NCI-H748 (cell line): ENCODE results near the gene DOLPP1.

Source experiments
- DNase-seq: peaks from one replicate; lab custom pipeline; 2025; ENCODE audit not compliant: unreplicated experiment; lab: John Stamatoyannopoulos, UW

DOLPP1 gene

DNA sequence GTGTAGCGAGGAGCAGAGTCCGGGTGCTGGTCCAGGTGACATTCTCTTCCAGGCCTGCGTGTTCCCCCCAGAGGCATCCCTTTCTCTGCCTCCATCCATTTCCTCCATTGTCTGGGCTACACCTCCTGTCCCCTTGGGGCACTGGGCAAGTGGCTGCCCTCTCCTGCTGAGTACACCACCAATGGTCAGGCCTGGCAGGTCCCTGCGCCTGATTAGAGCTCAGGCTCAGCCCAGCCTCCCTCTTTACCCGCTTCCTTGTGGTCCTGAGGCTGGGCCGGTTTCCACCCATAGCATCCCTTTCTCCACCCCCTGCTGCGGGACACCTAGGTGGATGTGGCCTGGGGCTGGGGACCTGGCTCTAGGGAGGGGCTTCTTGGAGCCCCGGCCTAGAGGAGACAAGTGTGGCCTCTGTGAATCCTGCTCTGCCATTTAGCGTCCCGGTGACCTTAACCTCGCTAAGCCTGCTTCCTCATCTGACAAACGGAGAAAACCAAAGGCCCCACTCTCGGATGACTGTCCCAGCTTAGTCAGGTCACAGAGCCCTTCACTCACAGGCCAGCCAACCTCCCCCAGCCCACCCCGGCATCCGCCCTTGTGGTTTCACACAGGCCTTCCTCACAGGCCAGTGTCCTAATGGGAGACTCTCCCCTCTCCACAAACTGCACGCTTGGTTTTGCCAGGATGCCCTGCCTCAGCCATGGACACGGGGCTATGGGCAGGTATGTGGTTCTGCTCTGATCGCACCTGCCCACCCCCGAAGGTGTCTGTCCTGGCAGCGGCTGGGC lies 12.9 kb downstream of the DOLPP1 start:
- no peak for DNase-seq

DNA sequence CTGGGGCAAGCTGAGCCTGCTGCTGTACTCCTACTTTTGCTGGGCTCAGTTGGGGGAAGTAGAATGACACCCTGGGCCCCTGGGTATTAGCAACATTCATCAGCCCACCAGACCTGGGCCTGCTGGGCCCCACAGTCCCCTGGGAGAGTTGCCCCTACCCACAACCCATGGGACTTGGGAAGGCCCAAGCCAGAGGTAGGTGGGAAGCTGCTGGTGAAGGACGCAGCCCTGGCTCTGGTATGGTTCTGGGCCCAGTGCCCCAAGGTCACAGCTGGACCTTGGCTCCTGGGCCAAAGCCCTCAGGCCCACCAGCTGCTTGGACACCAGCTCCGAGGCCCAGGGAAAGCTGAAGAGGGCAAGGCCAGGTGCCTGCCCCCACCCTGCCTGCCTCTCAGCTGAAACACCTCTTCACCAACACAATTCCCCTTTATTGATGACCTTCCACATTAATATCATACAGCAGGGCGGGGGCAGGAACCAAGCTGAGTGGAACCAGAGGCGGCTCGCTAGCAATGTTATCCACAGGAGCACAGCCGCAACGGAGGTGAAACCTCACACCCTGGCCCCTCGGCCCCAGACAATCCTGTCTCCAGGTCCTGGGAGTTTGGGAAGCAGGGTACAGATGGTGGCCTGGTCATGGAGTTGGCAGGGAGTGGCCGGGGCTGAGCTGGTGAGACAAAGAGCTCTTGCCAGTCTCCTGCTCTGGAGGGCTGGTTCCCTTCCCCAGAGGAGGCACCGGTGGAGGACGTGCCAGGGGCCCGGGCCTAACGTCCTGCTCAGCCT lies 13.7 kb downstream of the DOLPP1 start:
- no peak for DNase-seq

DNA sequence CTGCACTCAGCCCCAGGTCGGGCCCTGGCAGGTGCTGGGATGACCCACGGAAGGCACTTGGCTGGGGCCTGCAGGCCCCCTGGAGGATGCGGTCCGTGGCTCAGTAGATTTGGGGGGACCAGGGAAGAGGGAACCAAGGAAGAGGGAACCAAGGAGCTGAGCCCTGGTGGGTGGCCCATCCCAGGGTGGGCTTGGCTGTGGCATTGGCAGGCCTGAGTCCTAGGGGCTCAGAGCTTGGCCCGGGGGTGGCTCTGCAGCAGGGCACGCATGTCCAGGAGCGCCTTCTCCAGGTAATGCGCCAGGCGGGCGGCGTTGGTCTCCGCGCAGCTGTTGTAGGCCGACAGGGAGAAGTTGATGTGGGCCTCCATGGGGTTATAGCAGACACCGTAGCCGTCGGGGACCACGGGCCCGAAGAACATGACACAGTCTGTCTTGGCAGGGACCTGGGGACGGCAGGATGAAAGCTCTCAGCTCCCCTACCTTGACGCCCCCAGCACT lies 14.3 kb downstream of the DOLPP1 start:
- no peak for DNase-seq

DNA sequence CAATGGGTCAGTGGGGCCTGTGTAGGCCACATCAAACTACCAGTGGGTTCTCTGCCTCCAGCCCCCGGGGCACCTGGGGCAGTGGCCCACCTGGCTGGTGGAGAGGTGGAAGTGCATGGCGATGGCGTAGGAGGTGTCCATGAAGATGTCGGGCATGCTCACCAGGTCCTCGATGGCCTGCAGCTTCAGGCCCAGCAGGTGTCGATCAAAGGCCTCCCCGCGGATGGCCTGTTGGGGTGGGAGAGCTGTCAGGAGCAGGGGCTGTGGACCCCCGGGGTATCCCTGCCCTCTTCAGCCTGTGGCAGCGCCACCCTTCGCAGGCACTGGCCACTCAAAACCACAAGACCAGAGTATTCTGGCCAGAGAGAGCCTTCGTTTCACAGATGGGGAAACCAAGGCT lies 15.0 kb downstream of the DOLPP1 start:
- DNase-seq = no peak

DNA sequence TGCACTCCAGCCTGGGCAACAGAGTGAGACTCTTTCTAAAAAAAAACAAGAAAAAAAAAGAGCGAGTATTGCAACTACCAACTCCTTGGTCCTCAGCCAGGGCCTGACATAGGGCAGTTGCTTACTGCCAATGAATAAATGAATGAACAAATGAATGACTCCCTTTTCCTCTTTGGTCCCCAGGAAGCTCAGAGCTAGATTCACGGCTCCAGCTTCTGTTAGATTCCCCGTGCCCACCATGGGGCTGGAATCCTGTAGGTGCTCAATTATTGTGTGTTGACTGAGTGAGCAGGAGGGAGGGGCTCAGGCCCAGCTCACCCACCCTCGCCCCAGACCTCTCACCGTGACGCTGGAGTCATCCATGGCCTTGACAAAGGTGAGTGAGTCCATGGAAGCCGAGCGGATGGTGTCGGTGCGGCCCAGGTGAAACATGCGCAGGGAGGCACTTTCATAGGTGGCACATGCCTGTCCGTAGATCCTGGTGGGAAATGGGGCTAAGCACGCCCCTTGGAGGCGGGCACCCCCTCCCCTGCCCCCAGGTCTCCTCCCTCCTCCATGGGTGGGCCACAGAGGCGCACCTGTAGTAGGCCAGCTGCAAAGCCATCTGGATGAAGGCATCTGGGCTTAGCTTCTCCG lies 16.9 kb downstream of the DOLPP1 start:
- DNase-seq = no peak

DNA sequence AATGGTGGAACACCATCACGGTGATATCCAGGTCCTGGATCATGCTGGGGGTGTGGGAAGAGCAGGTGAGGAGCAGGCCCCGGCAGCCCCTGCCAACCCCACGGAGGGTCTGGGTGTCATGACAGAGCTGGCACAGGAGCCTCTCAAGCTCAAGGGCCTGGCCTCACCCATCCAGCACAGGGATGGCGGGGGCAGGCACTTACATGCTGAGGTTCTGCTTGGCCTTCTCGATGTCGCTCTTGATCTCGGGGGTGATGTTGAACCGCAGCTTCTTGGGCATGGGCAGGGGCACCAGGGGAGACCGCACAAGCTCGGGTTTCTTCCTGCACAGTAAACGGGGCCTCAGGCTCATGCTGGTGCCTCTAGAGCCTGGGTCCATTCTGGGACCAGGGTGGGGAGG lies 17.4 kb downstream of the DOLPP1 start:
- no peak for DNase-seq

DNA sequence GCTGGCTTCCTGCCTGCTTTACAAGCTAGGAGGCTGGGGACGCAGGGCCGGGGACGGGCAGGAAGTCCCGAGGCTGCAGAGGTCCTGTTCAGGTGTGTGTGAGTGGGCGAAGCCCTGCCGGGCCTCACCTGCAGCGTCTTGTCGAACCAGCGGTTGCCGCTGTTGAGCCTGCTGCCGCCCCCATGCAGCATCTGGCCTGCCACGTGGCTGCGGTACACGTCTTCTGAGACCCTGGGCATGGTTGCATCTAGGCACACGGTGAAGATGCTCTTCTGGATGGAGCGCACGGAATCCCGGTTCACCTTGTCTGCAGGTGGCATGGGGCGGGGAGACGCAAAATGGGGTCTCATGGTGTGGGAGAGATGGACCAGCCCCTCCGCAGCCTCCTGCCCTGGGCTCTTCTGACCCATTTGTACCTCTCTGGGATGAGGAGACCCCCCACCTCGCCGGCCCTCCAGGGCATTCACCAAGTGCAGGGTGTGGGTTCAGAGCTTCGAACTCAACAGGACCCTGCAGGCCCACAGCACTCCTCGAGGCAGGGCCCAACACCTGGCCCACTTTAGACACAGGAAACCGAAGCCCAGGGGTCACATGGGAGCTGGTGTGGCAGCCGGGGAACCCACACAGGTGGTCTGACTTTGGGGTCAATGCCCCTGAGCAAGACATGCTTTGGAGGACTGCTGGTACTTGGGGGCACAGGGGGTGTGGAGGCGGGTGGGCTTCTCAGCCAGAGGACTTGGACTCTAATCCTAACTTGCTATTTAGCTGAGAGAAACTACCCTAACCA lies 19.7 kb downstream of the DOLPP1 start:
- no peak for DNase-seq

DNA sequence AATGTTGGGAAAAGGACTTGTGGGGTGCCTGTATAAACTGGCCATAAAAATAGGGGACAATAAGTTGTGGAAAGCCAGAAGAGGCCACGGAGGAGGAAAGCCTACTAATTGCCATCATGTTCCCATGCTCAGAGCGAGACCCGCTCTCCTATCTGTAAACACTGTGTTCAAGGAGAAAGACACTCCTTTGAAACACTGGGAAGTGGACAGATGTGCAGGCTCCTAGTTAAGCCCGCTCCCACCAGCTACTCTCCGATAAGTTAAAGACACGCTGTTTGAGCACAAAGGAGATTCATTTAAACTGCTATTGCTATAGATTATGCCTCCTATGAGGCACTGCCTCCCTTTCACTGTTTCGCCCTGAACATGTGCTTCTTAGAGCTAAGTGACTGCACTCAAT lies 20.4 kb downstream of the DOLPP1 start:
- no peak for DNase-seq

DNA sequence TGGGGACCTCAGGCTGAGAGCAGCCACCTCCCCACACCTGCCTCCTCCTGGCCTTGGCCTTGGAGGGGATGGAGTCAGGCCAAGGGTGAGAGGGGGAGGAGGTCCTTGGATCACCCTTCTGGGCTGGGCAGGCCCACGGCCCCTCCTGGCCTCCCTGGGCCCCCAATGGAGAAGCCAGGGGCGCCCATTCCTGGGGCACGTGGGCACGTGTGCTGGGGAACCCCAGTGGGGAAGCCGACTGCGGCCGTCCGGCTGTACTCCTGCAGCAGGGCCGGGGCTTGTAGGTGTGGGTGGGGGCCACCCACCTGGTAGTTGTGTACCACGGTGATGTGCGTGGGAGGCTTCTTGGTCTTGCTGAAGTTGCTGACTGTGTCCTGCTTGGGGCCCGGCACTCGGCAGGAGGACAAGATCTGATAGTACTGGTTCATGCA lies 21.2 kb downstream of the DOLPP1 start:
- DNase-seq = no peak

DNA sequence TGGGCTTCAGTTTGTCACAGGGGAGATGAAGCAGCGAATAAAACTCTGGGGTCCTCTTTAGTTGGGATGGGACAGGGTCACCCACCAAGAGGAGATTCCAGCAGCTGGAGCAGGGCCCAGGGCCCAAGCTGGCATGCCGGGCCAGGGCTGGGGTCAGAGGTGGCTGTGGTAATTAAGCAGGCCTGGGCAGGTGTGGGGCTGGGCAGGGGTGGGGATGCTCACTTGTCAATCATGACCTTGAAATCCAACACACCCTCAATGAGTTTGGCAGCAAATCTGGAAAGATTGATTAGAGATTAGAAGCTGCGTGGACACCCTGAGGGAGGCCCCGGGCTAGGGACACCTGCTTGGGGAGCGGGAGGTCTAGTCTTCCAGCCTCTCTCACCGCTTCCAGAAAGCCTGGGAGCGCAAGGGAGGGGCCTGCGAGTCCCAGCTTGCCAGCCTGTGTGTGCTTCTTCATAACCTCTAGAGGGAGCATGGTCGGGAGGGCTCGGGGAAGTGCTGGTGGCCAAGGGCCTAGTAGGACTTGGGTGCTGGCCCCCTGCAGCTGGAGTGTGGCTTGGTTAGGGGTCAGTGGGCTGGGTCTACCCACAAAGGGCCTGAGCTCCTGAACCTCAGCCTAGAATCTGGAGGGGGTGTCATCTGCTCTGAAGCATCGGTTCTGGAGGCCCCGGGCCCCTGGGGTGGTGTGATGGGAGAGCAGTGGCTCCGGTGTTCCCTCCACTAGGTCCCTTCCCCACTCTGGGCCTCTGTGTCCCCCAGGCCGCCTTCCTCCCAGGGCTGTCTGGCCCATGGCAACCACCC lies 22.1 kb downstream of the DOLPP1 start:
- peak; percentile 60 for DNase-seq

DNA sequence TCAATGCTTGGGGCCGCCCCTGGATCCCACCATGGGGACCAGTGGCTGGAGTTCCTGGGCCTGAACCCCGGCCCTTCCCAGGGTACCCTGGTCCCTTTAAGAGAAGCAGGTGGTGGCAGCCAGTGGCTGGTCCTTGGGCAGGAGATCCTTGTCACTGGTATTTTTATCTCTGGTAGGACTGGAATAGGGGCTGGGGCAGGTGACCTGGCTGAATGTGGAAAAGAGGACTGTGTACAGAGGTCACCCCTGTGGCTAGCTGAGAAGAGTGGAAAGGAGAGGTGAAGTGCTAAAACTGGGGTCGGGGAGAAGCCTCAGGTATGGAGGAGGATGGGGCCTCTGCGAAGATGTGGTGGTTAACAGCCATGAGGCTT lies 22.7 kb downstream of the DOLPP1 start:
- no peak for DNase-seq

DNA sequence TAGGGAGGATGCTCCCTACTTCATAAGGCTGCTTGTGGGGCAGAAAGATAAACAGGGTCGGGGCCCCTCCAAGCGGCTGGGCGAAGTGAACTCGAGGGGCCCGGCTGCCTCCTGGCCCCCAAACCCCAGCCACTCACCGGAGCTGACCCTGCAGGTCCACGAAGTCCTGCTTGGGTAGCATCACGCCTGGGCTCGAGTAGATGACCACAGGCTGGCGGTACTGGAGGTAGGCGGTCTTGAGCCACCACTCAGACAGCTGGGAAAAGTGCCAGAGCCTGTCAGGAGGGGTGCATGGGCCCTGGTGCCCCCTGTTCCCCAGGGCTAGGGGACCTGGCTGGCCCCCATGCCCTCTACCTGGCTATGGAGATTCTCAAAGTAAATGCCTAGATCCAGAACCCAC lies 23.1 kb downstream of the DOLPP1 start:
- DNase-seq = no peak

DNA sequence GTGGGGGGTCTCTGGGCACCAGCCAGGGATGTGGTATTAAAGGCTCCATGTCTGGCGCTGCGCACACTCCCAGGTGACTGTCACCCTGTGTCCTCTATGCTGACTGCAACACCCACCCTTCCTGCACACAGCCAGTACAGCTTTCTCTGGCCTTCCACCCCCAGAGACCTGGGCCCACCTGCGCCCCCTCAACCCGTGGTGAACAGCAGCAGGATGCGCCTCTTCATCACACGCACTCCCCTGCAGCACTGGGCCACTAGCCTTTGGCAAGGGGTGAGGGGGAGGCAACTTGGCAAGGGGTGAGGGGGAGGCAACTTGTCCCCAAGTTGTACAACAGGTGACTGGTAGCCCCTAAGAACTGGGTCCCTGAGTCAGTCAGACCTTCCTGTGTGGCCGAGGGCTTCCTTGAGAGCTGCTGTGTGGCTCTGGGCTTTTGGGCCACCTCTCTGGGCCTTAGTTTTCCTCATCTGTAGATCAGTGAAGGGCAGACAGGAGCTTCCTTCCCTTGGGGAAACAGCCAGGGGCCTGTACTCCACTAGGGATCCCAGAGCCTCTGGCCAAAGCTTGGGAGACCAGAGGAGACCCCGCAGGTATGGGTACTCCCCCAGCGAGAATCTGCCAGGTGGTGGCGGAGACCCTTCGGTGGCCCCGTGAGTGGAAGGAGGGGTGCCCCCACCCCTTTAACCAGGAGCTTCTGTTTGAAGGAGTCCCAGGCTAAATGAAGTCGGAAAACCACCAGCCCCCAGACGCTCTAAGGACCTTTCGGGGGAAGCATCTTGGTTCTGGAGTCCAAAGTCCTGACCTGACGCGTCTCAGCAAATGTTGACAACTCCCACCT lies 25.2 kb downstream of the DOLPP1 start:
- no peak for DNase-seq

DNA sequence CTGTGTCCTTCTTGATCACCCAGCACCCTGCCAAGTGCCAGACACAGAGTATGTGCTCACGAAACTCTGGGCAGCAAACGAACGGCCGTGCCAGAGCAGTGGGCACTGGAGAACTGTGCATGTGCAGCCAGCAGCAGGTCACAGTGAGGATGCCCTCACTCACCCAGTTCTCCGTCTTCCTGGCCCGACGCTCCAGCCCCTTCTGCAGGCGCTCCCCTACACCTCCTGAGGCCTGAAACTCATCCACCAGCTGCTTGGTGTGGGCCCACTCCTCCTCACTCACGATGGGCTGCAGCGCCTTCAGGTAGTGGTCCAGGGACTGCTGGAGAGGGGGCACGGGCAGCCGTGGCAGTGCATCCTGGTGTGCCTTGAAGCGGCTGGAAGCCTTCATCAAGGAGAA lies 26.7 kb downstream of the DOLPP1 start:
- DNase-seq = no peak

DNA sequence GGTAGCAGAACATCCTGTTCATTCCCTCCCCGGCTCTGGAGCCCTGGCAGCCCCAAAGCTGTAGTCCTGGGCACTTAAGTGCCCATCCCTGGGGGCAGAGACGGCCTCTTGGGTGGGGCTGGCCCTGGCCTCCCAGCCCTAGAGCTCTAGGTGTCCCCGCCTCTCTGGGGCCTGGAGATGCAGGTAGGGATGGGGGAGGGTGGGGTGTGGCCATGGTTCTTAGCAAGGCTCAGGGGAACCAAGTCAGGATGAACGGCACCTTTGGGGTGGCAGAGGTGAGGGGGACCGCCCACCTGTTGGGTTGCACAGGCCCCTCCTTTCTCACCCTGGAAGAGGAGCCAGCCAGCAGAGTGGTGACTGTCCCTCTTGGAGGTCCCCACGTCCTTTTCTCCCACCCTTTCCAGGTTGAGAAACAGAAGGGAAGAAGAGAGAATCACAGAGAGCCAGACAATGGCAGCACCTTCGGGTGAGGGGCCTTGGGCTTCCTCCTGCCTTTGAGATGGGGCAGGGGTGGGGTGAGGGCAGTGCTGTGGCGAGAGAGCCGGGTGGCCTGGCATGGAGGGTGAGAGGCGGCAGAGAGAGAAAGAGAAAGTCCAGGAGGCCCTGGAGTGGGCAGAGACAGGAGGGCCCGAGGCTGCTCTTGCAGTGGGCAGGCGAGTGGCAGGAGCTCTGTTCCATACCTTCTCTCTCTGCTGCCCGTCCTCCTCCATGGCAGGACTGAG lies 27.3 kb downstream of the DOLPP1 start:
- DNase-seq = no peak

DNA sequence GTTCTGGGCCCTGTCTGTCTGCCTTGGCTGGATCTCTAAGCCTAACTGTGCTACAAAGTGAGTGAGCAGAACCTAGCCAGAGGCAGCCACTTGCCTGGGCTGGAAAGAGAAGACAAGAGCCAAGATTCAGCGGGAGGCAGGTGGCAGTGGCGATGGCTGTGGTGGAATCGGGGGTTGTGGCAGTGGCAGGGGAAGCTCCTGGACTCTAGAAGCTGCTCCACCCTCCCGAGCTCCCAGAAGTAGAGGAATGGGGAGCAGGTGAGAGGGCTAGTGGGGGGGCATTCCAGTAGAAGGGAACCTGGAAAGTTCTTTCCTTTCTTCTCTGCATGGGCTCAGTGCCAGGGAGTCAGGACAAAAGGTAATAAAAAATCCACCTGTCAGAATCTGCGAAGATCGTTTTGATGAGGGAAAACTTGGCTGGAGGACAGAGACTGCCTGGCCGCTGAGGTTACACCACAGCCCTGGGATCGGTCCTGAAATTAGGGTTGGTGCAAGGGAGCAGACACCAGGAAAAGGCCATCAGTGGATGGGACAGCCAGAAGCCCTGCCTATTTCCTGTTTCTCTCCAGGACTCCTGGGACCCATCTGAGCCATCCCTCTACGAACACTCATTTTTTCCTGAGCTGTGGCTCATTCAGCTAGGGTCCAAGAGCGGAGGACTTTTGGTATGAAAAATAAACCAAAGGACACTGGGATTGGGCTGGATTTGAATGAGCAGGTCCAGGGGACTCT lies 28.1 kb downstream of the DOLPP1 start:
- no peak for DNase-seq

DNA sequence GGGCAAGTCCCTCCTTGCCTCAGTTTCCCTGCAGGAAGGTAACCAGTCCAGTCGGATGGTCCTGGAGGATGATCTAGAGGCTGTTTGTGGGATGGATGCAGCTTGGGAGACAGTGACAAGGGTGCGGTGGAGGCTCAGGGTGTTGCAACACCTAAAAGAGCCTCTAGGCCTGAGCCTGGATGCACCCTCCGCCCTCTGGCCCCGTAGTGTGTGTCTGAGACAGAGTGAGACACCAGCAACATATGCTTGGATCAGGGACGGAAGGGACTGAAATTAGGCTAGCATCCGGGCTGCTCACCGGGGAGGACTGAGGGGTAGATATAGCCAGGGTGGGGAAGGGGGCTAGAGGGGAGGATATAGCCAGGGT lies 28.6 kb downstream of the DOLPP1 start:
- no peak for DNase-seq
